A204.1 (cell line): ENCODE measurements around the gene BIRC3.
"Not testable (repeated sequence)": the region's sequence is repeated elsewhere in the genome, so short reads cannot be mapped to it uniquely, and the experiment has no call there.

ENCODE experiments used
- FAIRE-seq: peaks from 2 replicates; lab custom pipeline; 2012; peaks lifted over from hg19 to GRCh38; lab: Jason Lieb, UNC

BIRC3 gene

GRCh38 chr11:102328748-102329147 lies 11.5 kb downstream of the BIRC3 start:
- no peak for FAIRE-seq

GRCh38 chr11:102330231-102330630 lies 12.9 kb downstream of the BIRC3 start:
- no peak for FAIRE-seq

- FAIRE-seq: no peak
These were observed 14.1 kb downstream of the BIRC3 start for GRCh38 chr11:102331341-102331740.

GRCh38 chr11:102332611-102332994 lies 15.3 kb downstream of the BIRC3 start:
- FAIRE-seq: no peak

GRCh38 chr11:102338479-102339010 lies 21.3 kb downstream of the BIRC3 start:
- FAIRE-seq: no peak

GRCh38 chr11:102341311-102341710 lies 24.0 kb downstream of the BIRC3 start:
- FAIRE-seq: not testable (repeated sequence)

GRCh38 chr11:102341844-102342318 lies 24.6 kb downstream of the BIRC3 start:
- peak; percentile 89 for FAIRE-seq

GRCh38 chr11:102343809-102344208 lies 26.5 kb downstream of the BIRC3 start:
- no peak for FAIRE-seq

GRCh38 chr11:102345904-102346303 lies 28.6 kb downstream of the BIRC3 start:
- FAIRE-seq: peak; percentile 97

- FAIRE-seq: no peak
These were observed 29.1 kb downstream of the BIRC3 start for GRCh38 chr11:102346456-102346747.

- no peak for FAIRE-seq
These were observed 29.6 kb downstream of the BIRC3 start, which contains the start of gene BIRC2 for GRCh38 chr11:102346748-102347461. Gene BIRC2 (plus strand): TSS chr11:102347214. CDS start chr11:102349855, 2,641 bp downstream.

- no peak for FAIRE-seq
These were observed 30.4 kb downstream of the BIRC3 start for GRCh38 chr11:102347462-102348370.

- FAIRE-seq: no peak
These were observed 39.8 kb downstream of the BIRC3 start for GRCh38 chr11:102357116-102357515.

- FAIRE-seq: no peak
These were observed 42.1 kb downstream of the BIRC3 start for GRCh38 chr11:102359372-102359771.

GRCh38 chr11:102360681-102361080 lies 43.4 kb downstream of the BIRC3 start:
- FAIRE-seq: no peak

- FAIRE-seq: no peak
These were observed 44.1 kb downstream of the BIRC3 start for GRCh38 chr11:102361086-102362031.

- FAIRE-seq: no peak
These were observed 47.7 kb downstream of the BIRC3 start for GRCh38 chr11:102364991-102365390.

GRCh38 chr11:102367364-102367763 lies 50.1 kb downstream of the BIRC3 start:
- peak; percentile 53 for FAIRE-seq

- FAIRE-seq: no peak
These were observed 51.2 kb downstream of the BIRC3 start for GRCh38 chr11:102368472-102368871.

- FAIRE-seq: not testable (repeated sequence)
These were observed 57.5 kb downstream of the BIRC3 start for GRCh38 chr11:102374633-102375424.
